Lung (tissue), 12 donors: ENCODE measurements around the gene GLIS1. TPM values are rescaled to one million over a fixed set of nuclear protein-coding genes. Genes with fewer than 3 reads are reported as not detected.

Source experiments
- ATAC-seq: fragments of 200-7000 bp; cut with Tn5 transposase; one replicate; pipeline ENCODE4 v1.9.1; 2020; ENCODE audit warnings: moderate number of reproducible peaks; ENCODE audit not compliant: insufficient read depth, low FRiP score
- DNase-seq, 3 donors: peaks; one replicate each; pipeline ENCODE4 v3.0.0-alpha.2; 2013 to 2017
- H3K27ac ChIP-seq, 2 donors: one replicate each; pipeline ENCODE4 v1.5.1; 2013; ENCODE audit warnings: mild to moderate bottlenecking in 2 of 2, moderate library complexity in 2 of 2, control low read depth in 1 of 2, inconsistent platforms in 1 of 2, low read depth in 1 of 2, low read length in 1 of 2
- H3K27me3 ChIP-seq, 3 donors: one replicate each; pipeline ENCODE4 v1.5.1; 2013; ENCODE audit warnings: low read length in 2 of 3; ENCODE audit not compliant: control insufficient read depth in 3 of 3, insufficient read depth in 3 of 3
- H3K36me3 ChIP-seq, 4 donors: one replicate each; pipeline ENCODE4 v1.5.1; 2013; ENCODE audit warnings: low read length in 4 of 4, mild to moderate bottlenecking in 1 of 4, moderate library complexity in 1 of 4; ENCODE audit not compliant: control insufficient read depth in 4 of 4, insufficient read depth in 4 of 4
- H3K4me1 ChIP-seq, 5 donors: one replicate each; pipeline ENCODE4 v1.5.1; 2013; ENCODE audit warnings: low read length in 5 of 5, mild to moderate bottlenecking in 2 of 5, moderate library complexity in 1 of 5; ENCODE audit not compliant: control insufficient read depth in 5 of 5, insufficient read depth in 5 of 5
- H3K4me3 ChIP-seq: one replicate; pipeline ENCODE4 v1.5.1; 2013; ENCODE audit warnings: mild to moderate bottlenecking, control low read depth, moderate library complexity
- H3K9ac ChIP-seq, 2 donors: one replicate each; pipeline ENCODE4 v1.5.1; 2013; ENCODE audit warnings: low read length in 2 of 2, control low read depth in 1 of 2; ENCODE audit not compliant: insufficient read depth in 1 of 2
- H3K9me3 ChIP-seq, 4 donors: one replicate each; pipeline ENCODE4 v1.5.1; 2013; ENCODE audit warnings: low read length in 3 of 4, mild to moderate bottlenecking in 1 of 4, moderate library complexity in 1 of 4; ENCODE audit not compliant: control insufficient read depth in 4 of 4, insufficient read depth in 3 of 4
- CTCF ChIP-seq: IDR thresholded peaks from 2 replicates; pipeline ENCODE4 v1.5.1; 2012; ENCODE audit warnings: mild to moderate bottlenecking; ENCODE audit errors: control extremely low read depth, extremely low read depth
- WGBS, 2 donors: extraction: QIAGEN DNeasy Blood & Tissue Kit; methylation state at CpG; one replicate each; pipeline ENCODE4 v1.1.7; 2013; 5-methylcytosine and 5-hydroxymethylcytosine counted together
- polyA plus RNA-seq, 2 donors: library from polyadenylated mRNA; stranded (reverse); fragments of 200-250 nt; gene quantifications; one replicate each; pipeline ENCODE4 v1.2.1, GENCODE V29; 2013
- total RNA-seq, 2 donors: library from RNA; depleted of rRNA in 1 of 2; stranded (reverse); fragments of >200 nt in 1 of 2; gene quantifications; one replicate each; pipeline ENCODE4 v1.2.1, GENCODE V29; 2014 to 2021
- donor health status: control.
- donor health status: control.
- donor health status: Bipolar disorder and iron deficiency.
- donor health status: healthy.
- donor health status: DM: yes; HTN: yes; CAD: no.

Gene GLIS1
- total and polyA plus RNA-seq, 4 donors, result 0.05 to 0.18 (median 0.17) TPM; not detected in 1

GRCh38 chr1:53517821-53518352, 221.1 kb downstream of the GLIS1 start:
- peaks cover 0 to 11% (median under 1%) of the 10 kb centered on the region in 5 donors for H3K4me1 ChIP-seq
- no peak for ATAC-seq

GRCh38 chr1:53517109-53517508, 221.9 kb downstream of the GLIS1 start:
- H3K36me3 ChIP-seq, result no peaks in the 10 kb centered on the region
- no peaks in the 10 kb centered on the region for H3K27me3 ChIP-seq
- H3K4me1 ChIP-seq, result peaks cover 0 to 10% (median 2%) of the 10 kb centered on the region in 5 donors
- H3K9me3 ChIP-seq, result no peaks in the 10 kb centered on the region
- no peak overlapping the region for H3K27ac ChIP-seq
- H3K4me3 ChIP-seq, result no peak overlapping the region
- TF ChIP-seq CTCF, result no peak
- DNase-seq, result no peak
- ATAC-seq, result no peak
- no peak overlapping the region for H3K9ac ChIP-seq
- 95 to 97% methylated on average over 7 of the region's 7 CpGs for WGBS, 2 donors

More at GRCh38 chr1:53517821-53518352, 221.1 kb downstream of the GLIS1 start:
- 86 to 87% methylated on average over 19 of the region's 19 CpGs for WGBS, 2 donors
- TF ChIP-seq CTCF, result no peak
- Histone ChIP-seq H3K27ac (no peak overlapping the region), H3K4me3 (no peak overlapping the region), H3K36me3 (no peaks in the 10 kb centered on the region), H3K27me3 (no peaks in the 10 kb centered on the region), H3K9ac (no peak overlapping the region), H3K9me3 (no peaks in the 10 kb centered on the region)
- DNase-seq, result no peak

GRCh38 chr1:53516181-53516580, 222.8 kb downstream of the GLIS1 start:
- no peak for TF ChIP-seq CTCF
- peaks cover 0 to 12% (median 2%) of the 10 kb centered on the region in 5 donors for H3K4me1 ChIP-seq
- no peaks in the 10 kb centered on the region for H3K27me3 ChIP-seq
- no peak for ATAC-seq
- no peak for DNase-seq
- H3K9ac ChIP-seq, result no peak overlapping the region
- H3K9me3 ChIP-seq, result no peaks in the 10 kb centered on the region
- 96 to 97% methylated on average over 7 of the region's 7 CpGs for WGBS, 2 donors
- no peaks in the 10 kb centered on the region for H3K36me3 ChIP-seq
- no peak overlapping the region for H3K4me3 ChIP-seq
- H3K27ac ChIP-seq, result no peak overlapping the region

GRCh38 chr1:53514436-53514835, 224.5 kb downstream of the GLIS1 start:
- WGBS, 2 donors, result 83 to 92% methylated on average over 10 of the region's 10 CpGs
- Histone ChIP-seq H3K27ac (no peak overlapping the region), H3K27me3 (no peaks in the 10 kb centered on the region), H3K9ac (no peak overlapping the region), H3K36me3 (no peaks in the 10 kb centered on the region), H3K9me3 (no peaks in the 10 kb centered on the region), H3K4me3 (no peak overlapping the region), H3K4me1 (peaks cover 0 to 15% (median 2%) of the 10 kb centered on the region in 5 donors)
- TF ChIP-seq CTCF, result no peak
- no peak for ATAC-seq
- no peak for DNase-seq
